Activated T-helper 1 cell treated with Interleukin-2 at 50 U/mL for 16 hours (primary cell): Measurements from ENCODE around the gene SIK2.

ENCODE experiments used
- DNase-seq: peaks from one replicate; pipeline ENCODE4 v3.0.0-alpha.2; 2020; ENCODE audit warnings: low read depth

Gene SIK2

GRCh38 chr11:111601979-111602864 lies at the start of gene SIK2:
SIK2 (plus strand) TSS chr11:111602449; CDS start chr11:111602564, 115 bp downstream.
- DNase-seq: peak; percentile 86

GRCh38 chr11:111554532-111554931 lies 47.7 kb upstream of the SIK2 start:
- DNase-seq: no peak

GRCh38 chr11:111555255-111555654 lies 47.0 kb upstream of the SIK2 start:
- DNase-seq: no peak

GRCh38 chr11:111557425-111558111 lies 44.7 kb upstream of the SIK2 start:
- no peak for DNase-seq

- no peak for DNase-seq
Measured at GRCh38 chr11:111559800-111560464, 42.3 kb upstream of the SIK2 start.

GRCh38 chr11:111560800-111561199 lies 41.4 kb upstream of the SIK2 start:
- DNase-seq: no peak

- no peak for DNase-seq
Measured at GRCh38 chr11:111561306-111561705, 40.9 kb upstream of the SIK2 start.

- no peak for DNase-seq
Measured at GRCh38 chr11:111561791-111562325, 40.4 kb upstream of the SIK2 start.

GRCh38 chr11:111562692-111563389 lies 39.4 kb upstream of the SIK2 start:
- DNase-seq: no peak

GRCh38 chr11:111565114-111565720 lies 37.0 kb upstream of the SIK2 start:
- peak; percentile 24 for DNase-seq

- no peak for DNase-seq
Measured at GRCh38 chr11:111566324-111566723, 35.9 kb upstream of the SIK2 start.

- no peak for DNase-seq
Measured at GRCh38 chr11:111569476-111569875, 32.8 kb upstream of the SIK2 start.

- DNase-seq: no peak
Measured at GRCh38 chr11:111570796-111571195, 31.5 kb upstream of the SIK2 start.

- no peak for DNase-seq
Measured at GRCh38 chr11:111571829-111572501, 30.3 kb upstream of the SIK2 start.

GRCh38 chr11:111572581-111572980 lies 29.7 kb upstream of the SIK2 start:
- DNase-seq: no peak

- DNase-seq: no peak
Measured at GRCh38 chr11:111573821-111574249, 28.4 kb upstream of the SIK2 start.

GRCh38 chr11:111574373-111575225 lies 27.6 kb upstream of the SIK2 start:
- no peak for DNase-seq

GRCh38 chr11:111575740-111576139 lies 26.5 kb upstream of the SIK2 start:
- DNase-seq: no peak

- no peak for DNase-seq
Measured at GRCh38 chr11:111577821-111578220, 24.4 kb upstream of the SIK2 start.

GRCh38 chr11:111581341-111581740 lies 20.9 kb upstream of the SIK2 start:
- DNase-seq: no peak
